ENCODE measurements around the gene CLPTM1. TPM values are rescaled to one million over a fixed set of nuclear protein-coding genes. Genes with fewer than 3 reads are reported as not detected.
A peak's percentile ranks its signal among the peaks of the same experiment; 100 is the strongest.

The CLPTM1 gene
- polyA plus RNA-seq, 3 donors: 14.7 to 84.3 (median 20.0) TPM

GRCh38 chr19:44907613-44908012, 47.6 kb upstream of the CLPTM1 start:
- H3K4me3 ChIP-seq (replicated peaks in 1 of 3; ENCODE audit: low read depth in 2 of 3, low read length in 3 of 3): no peak overlapping the region
- TF ChIP-seq, protein P1, sequence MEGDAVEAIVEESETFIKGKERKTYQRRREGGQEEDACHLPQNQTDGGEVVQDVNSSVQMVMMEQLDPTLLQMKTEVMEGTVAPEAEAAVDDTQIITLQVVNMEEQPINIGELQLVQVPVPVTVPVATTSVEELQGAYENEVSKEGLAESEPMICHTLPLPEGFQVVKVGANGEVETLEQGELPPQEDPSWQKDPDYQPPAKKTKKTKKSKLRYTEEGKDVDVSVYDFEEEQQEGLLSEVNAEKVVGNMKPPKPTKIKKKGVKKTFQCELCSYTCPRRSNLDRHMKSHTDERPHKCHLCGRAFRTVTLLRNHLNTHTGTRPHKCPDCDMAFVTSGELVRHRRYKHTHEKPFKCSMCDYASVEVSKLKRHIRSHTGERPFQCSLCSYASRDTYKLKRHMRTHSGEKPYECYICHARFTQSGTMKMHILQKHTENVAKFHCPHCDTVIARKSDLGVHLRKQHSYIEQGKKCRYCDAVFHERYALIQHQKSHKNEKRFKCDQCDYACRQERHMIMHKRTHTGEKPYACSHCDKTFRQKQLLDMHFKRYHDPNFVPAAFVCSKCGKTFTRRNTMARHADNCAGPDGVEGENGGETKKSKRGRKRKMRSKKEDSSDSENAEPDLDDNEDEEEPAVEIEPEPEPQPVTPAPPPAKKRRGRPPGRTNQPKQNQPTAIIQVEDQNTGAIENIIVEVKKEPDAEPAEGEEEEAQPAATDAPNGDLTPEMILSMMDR (IDR thresholded peaks at IDR 0.05): no peak
- H3K27ac Mint-ChIP-seq: no peak overlapping the region
- peak overlapping the region; percentile 32 for H3K9ac ChIP-seq (ENCODE audit: insufficient read depth, low read length, poor library complexity, severe bottlenecking)
- peaks cover 0 to 9% (median 2%) of the 10 kb centered on the region in 7 donors for H3K9me3 Mint-ChIP-seq
- no peak overlapping the region for H2AFZ ChIP-seq (ENCODE audit: insufficient read depth, low read depth, low read length, poor library complexity, severe bottlenecking)
- H3K4me1 Mint-ChIP-seq: peaks cover 23% of the 10 kb centered on the region
- H3K27ac ChIP-seq (ENCODE audit: low read depth in 1 of 2, low read length in 2 of 2): no peak overlapping the region
- peaks cover 5 to 26% of the 10 kb centered on the region in 2 donors for H3K27me3 ChIP-seq (ENCODE audit: control insufficient read depth in 2 of 2, insufficient read depth in 2 of 2, low read length in 2 of 2)
- no peaks in the 10 kb centered on the region for H4K20me1 ChIP-seq (ENCODE audit: insufficient read depth, low read length)
- WGBS (ENCODE audit: insufficient coverage): 97% methylated on average over 12 of the region's 12 CpGs
- H3K27me3 Mint-ChIP-seq (ENCODE audit: low read depth in 3 of 3): peaks cover 29 to 37% (median 37%) of the 10 kb centered on the region in 3 donors
- intact Hi-C loops (cut with micrococcal nuclease): no loop called here
- no peak overlapping the region for H3K4me3 Mint-ChIP-seq
- H3K4me1 ChIP-seq (ENCODE audit: control insufficient read depth in 1 of 2, insufficient read depth in 2 of 2, low read length in 2 of 2): peaks cover 10 to 18% of the 10 kb centered on the region in 2 donors
- H3K36me3 Mint-ChIP-seq: peaks cover 4 to 5% of the 10 kb centered on the region in 2 donors
- no peaks in the 10 kb centered on the region for H3K9me3 ChIP-seq (replicated peaks in 1 of 2; ENCODE audit: control insufficient read depth in 1 of 2, insufficient read depth in 1 of 2, low read length in 2 of 2)
- DNase-seq: no peak
- peaks cover 6% of the 10 kb centered on the region in 2 donors for H3K36me3 ChIP-seq (replicated peaks in 1 of 2; ENCODE audit: control insufficient read depth in 1 of 2, insufficient read depth in 2 of 2, low read length in 2 of 2)
- no peaks in the 10 kb centered on the region for H3K79me2 ChIP-seq (ENCODE audit: insufficient read depth, low read length)
- no peak overlapping the region for H3K4me2 ChIP-seq (replicated peaks; ENCODE audit: extremely low read depth, low read length, poor library complexity, severe bottlenecking)

- intact Hi-C loops (cut with micrococcal nuclease): no loop called here
- H3K4me1 Mint-ChIP-seq: peaks cover 29% of the 10 kb centered on the region
- peaks cover 29 to 39% (median 37%) of the 10 kb centered on the region in 3 donors for H3K27me3 Mint-ChIP-seq (ENCODE audit: low read depth in 3 of 3)
- Histone ChIP-seq H4K20me1 (ENCODE audit: insufficient read depth, low read length) (no peaks in the 10 kb centered on the region), H3K27ac (ENCODE audit: low read depth in 1 of 2, low read length in 2 of 2) (no peak overlapping the region), H3K36me3 (replicated peaks in 1 of 2; ENCODE audit: control insufficient read depth in 1 of 2, insufficient read depth in 2 of 2, low read length in 2 of 2) (no peaks in the 10 kb centered on the region), H3K9me3 (replicated peaks in 1 of 2; ENCODE audit: control insufficient read depth in 1 of 2, insufficient read depth in 1 of 2, low read length in 2 of 2) (no peaks in the 10 kb centered on the region), H3K4me3 (replicated peaks in 1 of 3; ENCODE audit: low read depth in 2 of 3, low read length in 3 of 3) (no peak overlapping the region), H2AFZ (ENCODE audit: insufficient read depth, low read depth, low read length, poor library complexity, severe bottlenecking) (no peak overlapping the region), H3K27me3 (ENCODE audit: control insufficient read depth in 2 of 2, insufficient read depth in 2 of 2, low read length in 2 of 2) (peaks cover 5 to 26% of the 10 kb centered on the region in 2 donors), H3K4me2 (replicated peaks; ENCODE audit: extremely low read depth, low read length, poor library complexity, severe bottlenecking) (no peak overlapping the region), H3K79me2 (ENCODE audit: insufficient read depth, low read length) (no peaks in the 10 kb centered on the region), H3K9ac (ENCODE audit: insufficient read depth, low read length, poor library complexity, severe bottlenecking) (peak overlapping the region; percentile 32), H3K4me1 (ENCODE audit: control insufficient read depth in 1 of 2, insufficient read depth in 2 of 2, low read length in 2 of 2) (peaks cover 16 to 24% of the 10 kb centered on the region in 2 donors)
- H3K36me3 Mint-ChIP-seq: peaks cover 0 to 1% of the 10 kb centered on the region in 2 donors
- no peak overlapping the region for H3K4me3 Mint-ChIP-seq
- no peak for DNase-seq
- WGBS (ENCODE audit: insufficient coverage): 97% methylated on average over 43 of the region's 46 CpGs
- no peak overlapping the region for H3K27ac Mint-ChIP-seq
- H3K9me3 Mint-ChIP-seq: peaks cover 0 to 9% (median 2%) of the 10 kb centered on the region in 7 donors
- TF ChIP-seq, protein P1 (IDR thresholded peaks at IDR 0.05): no peak
Measured at GRCh38 chr19:44908074-44908835, 46.9 kb upstream of the CLPTM1 start.
